GOT3 (cell line): Measurements from ENCODE around the gene KCTD14.
"Not testable (repeated sequence)": the region's sequence is repeated elsewhere in the genome, so short reads cannot be mapped to it uniquely, and the experiment has no call there.

Experiments used
- DNase-seq: peaks from one replicate; lab custom pipeline; 2025; ENCODE audit warnings: mixed read lengths; lab: John Stamatoyannopoulos, UW

The KCTD14 gene

DNA sequence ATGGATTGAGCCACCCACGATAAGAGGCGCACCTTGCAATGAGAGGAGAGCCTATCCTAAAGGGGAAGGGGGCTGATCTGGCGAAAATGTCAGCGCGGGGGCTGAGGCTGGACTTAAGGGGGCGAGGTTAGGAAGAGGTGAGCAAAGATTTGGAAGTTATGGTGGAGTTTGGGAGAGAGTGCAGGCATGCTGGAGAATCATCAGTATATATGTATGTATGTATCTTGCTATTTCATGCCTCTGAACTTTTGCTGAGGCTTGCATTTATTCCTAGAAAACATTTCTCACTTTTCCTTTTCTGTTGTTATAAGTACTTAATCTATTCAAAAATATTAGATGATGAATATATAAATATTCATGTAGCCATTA, 23.4 kb upstream of the KCTD14 start:
- DNase-seq = no peak

DNA sequence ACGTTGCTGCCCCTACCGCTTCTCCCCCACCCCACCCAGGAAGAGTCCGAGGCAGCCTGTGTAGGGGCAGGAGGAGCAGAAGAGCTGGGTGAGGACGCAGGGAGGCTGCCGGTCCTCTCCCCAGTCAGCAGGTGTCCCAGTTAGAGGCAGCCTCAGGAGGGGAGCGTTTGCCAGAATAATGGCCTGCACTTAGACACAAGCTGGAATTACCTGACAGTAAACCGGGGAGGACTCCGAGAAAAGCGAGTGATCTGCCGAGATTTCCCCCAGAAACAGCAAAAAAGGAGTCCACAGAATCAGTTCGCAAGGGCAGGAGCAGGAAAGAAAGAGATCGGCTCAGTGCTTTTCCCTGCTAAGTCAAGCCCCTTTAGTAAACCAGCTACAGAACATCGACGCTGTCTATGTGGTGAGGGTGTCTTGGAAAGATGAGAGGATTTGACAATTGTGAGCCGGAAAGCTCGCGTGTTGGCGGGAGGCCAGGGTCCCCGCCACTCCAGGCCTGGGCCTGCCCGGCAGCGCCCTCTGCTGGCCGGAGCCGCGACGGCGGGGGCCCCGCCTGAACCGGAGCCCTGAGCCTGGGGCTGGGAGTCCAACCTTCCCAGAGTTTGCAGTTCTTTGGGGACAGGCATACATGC, 22.9 kb upstream of the KCTD14 start:
- peak; percentile 22 for DNase-seq

- no peak for DNase-seq
These were observed 21.6 kb upstream of the KCTD14 start for GRCh38 chr11:78044706-78045105.

- DNase-seq = no peak
These were observed 18.9 kb upstream of the KCTD14 start for GRCh38 chr11:78041843-78042440.

DNA sequence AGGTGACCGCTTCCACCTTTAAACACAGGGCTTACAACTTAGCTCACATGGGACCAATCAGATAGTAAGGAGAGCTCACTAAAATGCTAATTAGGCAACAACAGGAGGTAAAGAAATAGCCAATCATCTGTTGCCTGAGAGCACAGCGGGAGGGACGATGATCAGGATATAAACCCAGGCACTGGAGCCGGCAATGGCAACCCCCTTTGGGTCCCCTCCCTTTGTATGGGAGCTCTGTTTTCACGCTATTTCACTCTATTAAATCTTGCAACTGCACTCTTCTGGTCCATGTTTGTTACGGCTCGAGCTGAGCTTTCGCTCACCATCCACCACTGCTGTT, 18.3 kb upstream of the KCTD14 start:
- not testable (repeated sequence) for DNase-seq

GRCh38 chr11:78040691-78041379, 17.8 kb upstream of the KCTD14 start:
- no peak for DNase-seq

DNA sequence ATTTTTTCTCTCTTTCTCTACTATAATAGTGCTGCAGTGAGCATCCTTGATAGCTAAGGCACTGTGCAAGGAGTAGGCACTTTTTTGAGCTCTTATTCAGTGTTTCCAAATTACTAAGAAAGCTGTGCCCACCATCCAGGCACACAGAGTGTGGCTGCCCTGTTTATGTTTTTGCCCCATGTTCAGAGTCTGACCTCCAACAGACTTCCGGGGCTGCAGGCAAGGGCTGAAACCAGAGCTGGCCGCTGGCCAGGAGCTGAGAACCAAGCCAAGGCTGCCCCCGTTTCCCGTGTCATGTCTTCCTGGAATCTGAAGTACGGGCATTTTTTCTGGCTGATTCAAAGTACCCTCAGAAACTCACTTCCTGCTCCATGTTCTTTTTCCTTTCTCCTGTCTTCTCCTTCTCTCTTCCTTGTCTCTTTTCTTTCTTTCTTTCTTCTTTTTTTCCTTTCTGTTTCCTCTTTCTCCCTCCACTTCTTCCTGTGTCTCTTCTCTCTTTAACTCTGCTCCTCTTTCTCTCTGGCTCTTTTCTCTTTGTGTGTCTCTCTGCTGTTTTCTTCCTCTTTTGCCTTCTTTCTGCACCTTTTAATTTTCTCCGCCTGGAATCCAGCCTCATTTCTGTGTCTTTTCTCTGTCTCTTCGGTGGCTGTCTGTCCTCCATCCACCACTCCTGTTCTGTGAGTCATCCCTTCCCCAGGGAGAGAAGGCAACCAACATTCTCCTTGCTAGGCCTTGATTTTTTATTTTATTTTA, 17.0 kb upstream of the KCTD14 start:
- DNase-seq = no peak

- no peak for DNase-seq
These were observed 16.4 kb upstream of the KCTD14 start for GRCh38 chr11:78039391-78039918.

DNA sequence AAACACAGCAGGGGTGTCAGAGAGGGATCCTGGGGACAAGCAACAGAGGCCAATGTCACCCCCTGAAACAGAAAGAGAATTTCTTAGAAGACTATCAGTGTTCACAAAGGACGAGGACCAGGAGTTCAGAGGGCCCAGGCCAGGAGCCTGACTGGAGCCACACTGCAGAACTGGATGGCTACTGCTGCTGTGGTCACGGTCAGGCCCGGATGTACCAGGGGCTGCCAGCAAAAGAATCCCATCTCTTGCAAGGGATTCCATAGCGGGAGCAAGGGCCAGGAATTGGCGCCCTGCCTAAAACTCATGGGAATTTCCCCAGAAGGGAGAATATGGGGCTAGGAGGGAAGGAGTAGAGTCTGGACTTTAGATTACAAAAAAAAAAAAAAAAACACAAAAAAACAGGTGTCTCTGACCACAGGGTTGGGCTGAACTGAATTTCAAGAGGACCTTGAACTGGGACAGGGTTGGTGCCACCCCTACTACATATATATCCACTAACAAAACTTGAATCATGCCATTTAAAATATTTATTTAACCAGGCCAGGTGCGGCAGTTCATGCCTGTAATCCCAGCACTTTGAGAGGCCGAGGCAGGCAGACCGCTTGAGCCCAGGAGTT, 15.7 kb upstream of the KCTD14 start:
- DNase-seq = no peak

- no peak for DNase-seq
These were observed 14.9 kb upstream of the KCTD14 start for GRCh38 chr11:78037825-78038620.

- DNase-seq = no peak
These were observed 14.0 kb upstream of the KCTD14 start for GRCh38 chr11:78037056-78037455.

DNA sequence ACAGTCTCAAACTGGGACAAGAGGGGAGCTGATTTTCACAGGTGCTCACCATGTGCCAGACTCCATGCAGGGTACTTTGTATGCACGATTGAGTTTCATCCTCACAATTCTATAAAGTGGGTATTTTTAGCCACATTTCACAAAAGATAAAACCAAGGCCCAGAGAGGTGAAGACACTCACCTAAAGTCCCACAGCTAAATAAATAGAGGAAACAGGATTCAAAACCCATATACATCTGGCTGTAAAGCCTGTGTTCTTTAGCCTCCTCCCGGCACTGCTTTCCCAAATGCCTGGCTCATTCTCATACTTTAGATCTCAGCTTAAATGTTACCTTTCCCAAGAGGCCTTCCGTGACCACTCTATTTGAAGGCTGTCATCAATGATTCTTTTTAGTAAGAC, 13.2 kb upstream of the KCTD14 start:
- DNase-seq = no peak

GRCh38 chr11:78034623-78035022, 11.5 kb upstream of the KCTD14 start:
- DNase-seq = no peak

- DNase-seq = no peak
These were observed 10.0 kb upstream of the KCTD14 start for GRCh38 chr11:78033040-78033439.

DNA sequence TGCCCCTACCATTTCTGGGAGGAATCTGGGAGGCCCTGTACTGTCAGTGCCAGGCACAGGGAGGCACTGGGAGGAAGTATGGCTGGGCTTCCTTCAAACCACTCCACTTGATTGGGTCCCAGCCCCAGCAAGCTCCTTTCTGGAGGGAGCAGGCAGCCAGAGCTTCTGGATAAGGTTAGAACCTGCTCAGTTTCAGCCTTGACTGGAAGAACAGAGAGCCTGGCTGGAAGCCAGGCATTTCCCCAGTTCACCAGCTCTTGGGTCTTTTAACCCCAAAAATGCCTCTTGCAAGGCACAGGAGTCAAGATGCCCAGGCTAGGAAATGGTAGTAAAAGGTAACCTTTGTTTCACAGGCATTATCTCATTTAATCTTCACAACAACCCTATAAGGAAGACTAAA, 9.0 kb upstream of the KCTD14 start:
- no peak for DNase-seq

GRCh38 chr11:78031629-78032028, 8.6 kb upstream of the KCTD14 start:
- DNase-seq = no peak

DNA sequence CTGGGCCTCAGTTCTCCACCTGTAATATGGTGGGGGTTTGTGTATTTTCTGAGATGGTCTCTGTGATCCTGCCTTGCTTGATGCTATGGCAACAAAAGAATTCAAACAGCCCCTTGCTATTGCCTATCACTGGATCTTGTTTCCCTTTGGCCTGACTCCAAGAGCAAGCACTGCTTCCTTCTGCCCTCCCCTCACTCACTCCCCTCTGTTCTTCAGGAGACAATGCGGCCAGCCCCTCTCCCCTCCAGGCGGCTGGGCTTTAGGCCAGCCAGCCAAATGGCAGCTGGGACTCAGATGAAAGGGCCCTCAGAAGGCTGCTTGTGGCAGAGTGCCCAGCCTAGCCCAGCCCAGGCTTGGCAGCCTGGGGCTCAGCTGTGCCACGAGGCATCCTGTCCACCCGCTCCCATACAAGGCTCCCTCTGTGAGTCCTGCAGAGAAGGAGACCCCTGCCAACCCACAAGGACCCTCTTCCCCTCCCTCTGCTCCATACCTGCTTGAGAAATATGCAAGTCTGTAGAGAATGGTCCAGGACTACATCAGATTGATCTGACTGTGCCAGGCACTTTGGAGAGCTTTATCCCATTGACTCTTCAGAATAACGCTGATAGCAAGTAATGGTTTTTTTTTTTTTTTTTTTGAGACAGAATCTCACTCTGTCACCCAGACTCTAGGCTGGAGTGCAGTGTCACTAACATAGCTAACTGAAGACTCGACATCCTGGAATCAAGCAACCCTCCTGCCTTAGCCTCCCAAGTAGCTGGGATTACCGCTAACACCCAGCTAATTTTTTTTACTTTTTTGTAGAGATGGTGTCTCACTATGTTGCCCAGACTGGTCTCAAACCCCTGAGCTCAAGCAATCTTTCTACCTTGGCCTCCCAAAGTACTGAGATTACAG, 7.6 kb upstream of the KCTD14 start:
- DNase-seq = no peak

- DNase-seq = not testable (repeated sequence)
These were observed 5.3 kb upstream of the KCTD14 start for GRCh38 chr11:78028423-78028822.

DNA sequence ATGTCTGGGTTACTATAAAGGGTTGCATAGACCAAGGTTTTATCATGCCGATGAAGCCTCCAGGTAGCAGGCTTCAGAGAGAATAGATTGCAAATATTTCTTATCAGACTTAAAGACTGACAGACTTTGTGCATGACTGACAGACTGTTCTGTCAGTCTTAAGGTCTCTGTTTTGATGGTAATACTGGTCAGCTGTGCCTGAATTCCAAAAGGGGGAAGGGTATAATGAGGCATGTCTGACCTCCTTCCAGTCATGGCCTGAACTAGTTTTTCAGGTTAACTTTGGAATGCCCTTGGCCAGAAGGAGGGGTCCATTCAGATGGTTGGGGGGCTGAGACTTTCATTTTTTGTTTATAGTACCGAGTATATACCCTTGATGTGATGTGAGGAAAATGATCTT, 4.7 kb upstream of the KCTD14 start:
- DNase-seq = no peak

DNA sequence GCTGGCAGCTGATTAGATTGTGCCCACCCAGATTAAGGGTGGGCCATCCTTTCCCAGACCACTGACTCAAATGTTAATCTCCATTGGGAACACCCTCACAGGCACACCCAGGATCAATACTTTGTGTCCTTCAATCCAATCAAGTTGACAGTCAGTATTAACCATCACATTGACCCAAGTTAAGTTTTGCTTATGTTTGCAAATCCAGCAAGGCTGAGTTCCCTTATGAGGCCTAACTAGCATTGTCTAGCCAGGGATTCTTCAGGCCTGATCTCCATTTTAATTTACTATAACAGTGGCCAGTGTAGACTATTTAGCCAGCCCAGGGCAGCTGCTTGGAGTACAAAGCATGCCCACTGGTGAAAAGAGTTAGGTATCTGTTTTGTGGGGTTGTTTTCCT, 2.3 kb upstream of the KCTD14 start:
- no peak for DNase-seq
